Measurements from ENCODE around the gene VAV3. TPM values are rescaled to one million over a fixed set of nuclear protein-coding genes. Genes with fewer than 3 reads are reported as not detected.
"Not testable (repeated sequence)": the region's sequence is repeated elsewhere in the genome, so short reads cannot be mapped to it uniquely, and the experiment has no call there.

VAV3 gene
- total and polyA plus RNA-seq, 2 donors from 2014 or later, result 61.6 to 87.5 TPM

GRCh38 chr1:107858323-107858722, 106.7 kb downstream of the VAV3 start:
- Histone ChIP-seq H3K36me3 (ENCODE audit: control insufficient read depth in 2 of 3, insufficient read depth in 3 of 3, low read length in 3 of 3) (no peaks in the 10 kb centered on the region), H3K27ac (ENCODE audit: low read depth in 2 of 2, low read length in 2 of 2) (no peak overlapping the region), H3K9ac (ENCODE audit: low read length in 3 of 3) (no peak overlapping the region), H3K9me3 (ENCODE audit: control insufficient read depth in 2 of 3, insufficient read depth in 1 of 3, low read length in 3 of 3) (no peaks in the 10 kb centered on the region), H3K4me3 (ENCODE audit: low read length in 3 of 3) (no peak overlapping the region), H3K4me1 (ENCODE audit: control insufficient read depth in 2 of 3, insufficient read depth in 2 of 3, low read depth in 1 of 3, low read length in 3 of 3) (no peaks in the 10 kb centered on the region), H3K27me3 (ENCODE audit: control insufficient read depth, insufficient read depth, low read length) (no peaks in the 10 kb centered on the region)
- DNase-seq, result no peak
- no peak for FAIRE-seq
- no peak for TF ChIP-seq CTCF (IDR thresholded peaks at IDR 0.05; ENCODE audit: borderline replicate concordance, extremely low read depth, insufficient read depth)
- intact Hi-C loops (cut with DNase I), result no loop called here

GRCh38 chr1:107851418-107851817, 113.6 kb downstream of the VAV3 start:
- H3K36me3 ChIP-seq (ENCODE audit: control insufficient read depth in 2 of 3, insufficient read depth in 3 of 3, low read length in 3 of 3), result no peaks in the 10 kb centered on the region
- no peaks in the 10 kb centered on the region for H3K9me3 ChIP-seq (ENCODE audit: control insufficient read depth in 2 of 3, insufficient read depth in 1 of 3, low read length in 3 of 3)
- no peak overlapping the region for H3K9ac ChIP-seq (ENCODE audit: low read length in 3 of 3)
- no peak overlapping the region for H3K27ac ChIP-seq (ENCODE audit: low read depth in 2 of 2, low read length in 2 of 2)
- FAIRE-seq (no peak), DNase-seq (no peak)
- H3K27me3 ChIP-seq (ENCODE audit: control insufficient read depth, insufficient read depth, low read length), result no peaks in the 10 kb centered on the region
- H3K4me1 ChIP-seq (ENCODE audit: control insufficient read depth in 2 of 3, insufficient read depth in 2 of 3, low read depth in 1 of 3, low read length in 3 of 3), result no peaks in the 10 kb centered on the region
- no peak overlapping the region for H3K4me3 ChIP-seq (ENCODE audit: low read length in 3 of 3)
- TF ChIP-seq CTCF (IDR thresholded peaks at IDR 0.05; ENCODE audit: borderline replicate concordance, extremely low read depth, insufficient read depth), result no peak
- intact Hi-C loops (cut with DNase I), result no loop called here

GRCh38 chr1:107844541-107845194, 120.3 kb downstream of the VAV3 start:
- H3K9me3 ChIP-seq (ENCODE audit: control insufficient read depth in 2 of 3, insufficient read depth in 1 of 3, low read length in 3 of 3); intact Hi-C loops (cut with DNase I); H3K9ac ChIP-seq (ENCODE audit: low read length in 3 of 3); H3K36me3 ChIP-seq (ENCODE audit: control insufficient read depth in 2 of 3, insufficient read depth in 3 of 3, low read length in 3 of 3); H3K27ac ChIP-seq (ENCODE audit: low read depth in 2 of 2, low read length in 2 of 2); H3K4me1 ChIP-seq (ENCODE audit: control insufficient read depth in 2 of 3, insufficient read depth in 2 of 3, low read depth in 1 of 3, low read length in 3 of 3); H3K4me3 ChIP-seq (ENCODE audit: low read length in 3 of 3); H3K27me3 ChIP-seq (ENCODE audit: control insufficient read depth, insufficient read depth, low read length); FAIRE-seq: not testable (repeated sequence)
- peak in 1 of 5 donors; percentile 17 for DNase-seq

DNA sequence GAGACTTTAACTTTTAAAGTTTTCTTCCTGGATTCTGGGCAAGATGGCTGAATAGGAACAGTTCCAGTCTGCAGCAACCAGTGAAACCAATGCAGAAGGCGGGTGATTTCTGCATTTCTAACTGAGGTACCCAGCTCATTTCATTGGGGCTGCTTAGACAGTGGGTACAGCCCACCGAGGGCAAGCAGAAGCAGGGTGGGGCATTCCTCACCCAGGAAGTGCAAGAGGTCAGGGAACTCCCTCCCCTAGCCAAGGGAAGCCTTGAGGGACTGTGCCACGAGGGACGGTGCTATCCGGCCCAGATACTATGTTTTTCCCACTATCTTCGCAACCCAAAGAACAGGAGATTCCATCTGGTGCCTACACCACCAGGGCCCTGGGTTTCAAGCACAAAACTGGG, 121.0 kb downstream of the VAV3 start:
- FAIRE-seq (no peak), DNase-seq (no peak)
- Histone ChIP-seq H3K36me3 (ENCODE audit: control insufficient read depth in 2 of 3, insufficient read depth in 3 of 3, low read length in 3 of 3) (no peaks in the 10 kb centered on the region), H3K4me3 (ENCODE audit: low read length in 3 of 3) (no peak overlapping the region), H3K9me3 (ENCODE audit: control insufficient read depth in 2 of 3, insufficient read depth in 1 of 3, low read length in 3 of 3) (no peaks in the 10 kb centered on the region), H3K27ac (ENCODE audit: low read depth in 2 of 2, low read length in 2 of 2) (no peak overlapping the region), H3K4me1 (ENCODE audit: control insufficient read depth in 2 of 3, insufficient read depth in 2 of 3, low read depth in 1 of 3, low read length in 3 of 3) (peaks cover 0 to 5% (median 0%) of the 10 kb centered on the region in 3 donors), H3K9ac (ENCODE audit: low read length in 3 of 3) (no peak overlapping the region), H3K27me3 (ENCODE audit: control insufficient read depth, insufficient read depth, low read length) (no peaks in the 10 kb centered on the region)
- intact Hi-C loops (cut with DNase I), result no loop called here
- TF ChIP-seq CTCF (IDR thresholded peaks at IDR 0.05; ENCODE audit: borderline replicate concordance, extremely low read depth, insufficient read depth), result no peak
